Suppressor macrophage (primary cell): ENCODE data around the gene FBLN2.

Experiments used
- DNase-seq, 4 experiments: peaks; one replicate each; pipeline ENCODE4 v3.0.0-alpha.2; 2020 to 2022

FBLN2 gene

DNA sequence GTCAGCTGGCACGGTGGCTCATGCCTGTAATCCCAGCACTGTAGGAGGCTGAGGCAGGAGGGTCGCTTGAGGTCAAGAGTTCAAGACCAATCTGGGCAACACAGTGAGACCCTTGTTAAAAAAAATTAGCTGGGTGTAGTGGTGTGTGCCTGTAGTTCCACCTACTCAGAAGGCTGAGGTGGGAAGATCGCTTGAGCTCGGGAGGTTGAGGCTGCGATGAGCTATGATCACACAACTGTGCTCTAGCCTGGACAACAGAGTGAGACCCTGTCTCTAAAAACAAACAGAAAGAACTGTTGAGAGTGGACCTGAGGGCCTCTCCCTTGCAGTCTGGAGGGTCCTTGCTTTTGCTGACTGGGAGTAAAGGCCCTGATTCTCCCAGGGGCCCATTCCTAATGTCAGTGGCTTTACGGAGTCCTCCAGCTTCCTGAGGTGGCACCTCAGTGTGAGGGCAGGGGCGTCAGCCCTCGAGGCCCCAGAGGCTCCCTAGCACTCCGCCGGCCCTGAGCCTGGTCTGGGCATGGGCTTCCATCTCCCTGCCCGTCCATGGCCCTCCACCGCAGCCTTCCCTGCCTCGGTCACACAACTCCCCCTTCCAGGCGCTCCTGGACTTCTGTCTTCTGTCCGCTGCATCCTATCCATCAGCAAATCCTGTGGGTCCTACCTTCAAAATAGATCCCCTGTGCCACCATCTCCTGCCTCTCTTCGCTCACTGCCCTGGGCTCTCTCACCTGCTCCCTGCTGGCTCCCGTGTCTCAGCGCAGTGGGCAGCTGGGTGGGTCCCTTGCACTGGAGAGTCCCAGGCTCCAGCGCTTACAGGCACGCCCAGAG, 19.0 kb downstream of the FBLN2 start:
- no peak for DNase-seq

DNA sequence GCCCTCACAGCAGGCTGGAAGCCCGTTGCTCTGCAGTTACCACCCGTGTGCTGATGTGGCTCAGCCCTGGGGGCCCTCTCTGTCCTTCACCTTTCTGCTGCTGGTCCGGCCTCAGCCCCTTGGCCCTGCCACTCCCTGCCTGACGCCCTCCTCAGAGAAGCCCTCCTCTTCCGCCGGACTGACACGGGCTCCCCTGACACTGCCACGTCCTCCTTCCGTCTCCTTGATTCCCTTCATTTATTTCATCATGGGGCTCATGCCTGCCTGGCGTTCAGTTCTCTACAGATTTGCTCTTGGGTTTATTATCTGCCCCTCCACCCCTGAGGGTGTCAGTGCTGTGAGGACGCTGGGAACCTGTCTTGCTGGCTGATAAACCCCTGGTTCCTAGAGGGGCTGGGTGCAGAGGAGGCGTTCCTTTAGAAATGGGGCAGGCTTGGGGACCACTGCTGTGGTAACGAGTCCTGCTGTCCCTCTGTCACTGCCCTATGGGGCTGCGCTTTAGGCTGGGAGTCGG, 19.6 kb downstream of the FBLN2 start:
- no peak for DNase-seq

DNA sequence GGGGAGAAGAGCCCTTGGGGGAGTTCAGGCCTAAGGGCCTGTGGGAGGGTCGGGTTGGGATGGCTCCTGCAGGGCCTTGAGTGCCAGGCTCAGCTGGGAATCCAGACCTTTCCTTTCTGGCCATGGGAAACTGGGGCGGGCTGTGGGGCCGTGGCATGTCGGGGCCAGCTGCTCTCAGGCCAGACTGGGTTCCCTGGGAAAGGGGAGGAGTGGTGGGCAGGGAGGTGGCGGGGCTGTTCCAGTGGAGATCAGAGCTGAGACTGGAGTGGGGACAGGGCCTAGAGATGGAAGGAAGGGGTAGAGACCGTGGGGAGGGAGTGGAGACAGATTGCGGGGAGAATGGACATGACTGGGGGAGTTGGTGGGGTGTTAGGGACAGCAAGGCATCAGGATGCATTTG, 20.3 kb downstream of the FBLN2 start:
- DNase-seq = no peak

DNA sequence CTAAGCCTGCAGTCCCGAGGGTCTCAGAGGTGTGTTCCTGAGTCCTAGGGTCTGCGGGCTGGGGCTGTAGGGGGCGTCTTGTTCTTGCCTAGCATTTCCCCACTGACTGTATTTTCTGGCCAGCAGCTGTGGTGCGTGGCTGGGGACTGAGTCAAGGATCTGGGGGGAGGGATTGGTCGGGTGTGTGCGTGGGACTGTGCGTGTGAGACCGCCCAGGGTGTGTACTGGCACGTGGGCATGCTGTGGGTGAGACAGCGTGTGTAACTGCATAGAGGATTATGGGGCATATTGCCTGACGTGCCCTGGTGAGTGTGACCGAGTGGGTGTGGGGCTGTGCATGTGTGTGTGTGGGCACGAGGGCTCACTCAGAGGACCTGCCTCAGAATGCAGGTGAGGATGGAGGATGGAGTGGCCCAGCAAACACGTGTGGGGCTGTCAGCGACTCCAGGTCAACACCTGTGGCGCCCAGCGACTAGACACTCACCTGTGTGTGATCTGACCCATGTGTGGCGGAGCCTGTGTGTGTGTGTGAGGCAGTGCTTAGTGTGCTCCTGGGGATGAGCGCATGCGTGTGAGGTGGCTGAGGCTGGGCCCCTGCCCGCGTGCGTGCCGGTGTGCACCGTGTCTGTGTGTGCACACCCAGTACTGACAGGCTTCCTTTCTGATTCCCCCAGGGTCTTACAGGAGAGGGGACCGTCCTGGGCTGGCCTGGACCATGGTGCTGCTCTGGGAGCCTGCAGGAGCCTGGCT, 20.9 kb downstream of the FBLN2 start:
- DNase-seq = no peak

DNA sequence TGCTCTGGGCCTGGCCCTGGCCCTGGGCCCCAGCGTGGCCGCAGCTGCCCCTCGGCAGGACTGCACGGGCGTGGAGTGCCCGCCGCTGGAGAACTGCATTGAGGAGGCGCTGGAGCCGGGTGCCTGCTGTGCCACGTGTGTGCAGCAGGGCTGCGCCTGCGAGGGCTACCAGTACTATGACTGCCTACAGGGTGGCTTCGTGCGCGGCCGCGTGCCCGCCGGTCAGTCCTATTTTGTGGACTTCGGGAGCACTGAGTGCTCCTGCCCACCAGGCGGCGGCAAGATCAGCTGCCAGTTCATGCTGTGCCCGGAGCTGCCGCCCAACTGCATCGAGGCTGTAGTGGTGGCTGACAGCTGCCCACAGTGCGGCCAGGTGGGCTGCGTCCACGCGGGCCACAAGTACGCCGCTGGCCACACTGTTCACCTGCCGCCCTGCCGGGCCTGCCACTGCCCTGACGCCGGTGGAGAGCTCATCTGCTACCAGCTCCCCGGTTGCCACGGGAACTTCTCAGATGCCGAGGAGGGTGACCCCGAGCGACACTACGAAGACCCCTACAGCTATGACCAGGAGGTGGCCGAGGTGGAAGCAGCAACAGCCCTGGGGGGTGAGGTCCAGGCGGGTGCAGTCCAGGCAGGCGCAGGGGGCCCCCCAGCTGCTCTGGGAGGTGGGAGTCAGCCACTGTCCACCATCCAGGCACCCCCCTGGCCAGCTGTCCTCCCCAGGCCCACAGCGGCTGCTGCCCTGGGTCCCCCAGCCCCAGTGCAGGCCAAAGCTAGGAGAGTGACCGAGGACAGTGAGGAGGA, 21.7 kb downstream of the FBLN2 start:
- DNase-seq = no peak

DNA sequence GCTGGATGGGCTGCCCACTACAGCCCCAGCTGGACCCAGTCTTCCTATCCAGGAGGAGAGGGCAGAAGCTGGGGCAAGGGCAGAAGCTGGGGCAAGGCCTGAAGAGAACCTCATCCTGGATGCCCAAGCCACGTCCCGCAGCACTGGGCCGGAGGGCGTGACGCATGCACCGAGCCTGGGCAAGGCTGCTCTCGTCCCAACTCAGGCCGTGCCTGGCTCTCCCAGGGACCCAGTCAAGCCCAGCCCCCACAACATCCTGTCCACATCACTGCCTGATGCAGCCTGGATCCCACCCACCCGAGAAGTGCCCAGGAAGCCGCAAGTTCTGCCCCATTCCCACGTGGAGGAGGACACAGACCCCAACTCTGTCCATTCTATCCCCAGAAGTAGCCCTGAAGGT, 22.3 kb downstream of the FBLN2 start:
- DNase-seq = no peak

DNA sequence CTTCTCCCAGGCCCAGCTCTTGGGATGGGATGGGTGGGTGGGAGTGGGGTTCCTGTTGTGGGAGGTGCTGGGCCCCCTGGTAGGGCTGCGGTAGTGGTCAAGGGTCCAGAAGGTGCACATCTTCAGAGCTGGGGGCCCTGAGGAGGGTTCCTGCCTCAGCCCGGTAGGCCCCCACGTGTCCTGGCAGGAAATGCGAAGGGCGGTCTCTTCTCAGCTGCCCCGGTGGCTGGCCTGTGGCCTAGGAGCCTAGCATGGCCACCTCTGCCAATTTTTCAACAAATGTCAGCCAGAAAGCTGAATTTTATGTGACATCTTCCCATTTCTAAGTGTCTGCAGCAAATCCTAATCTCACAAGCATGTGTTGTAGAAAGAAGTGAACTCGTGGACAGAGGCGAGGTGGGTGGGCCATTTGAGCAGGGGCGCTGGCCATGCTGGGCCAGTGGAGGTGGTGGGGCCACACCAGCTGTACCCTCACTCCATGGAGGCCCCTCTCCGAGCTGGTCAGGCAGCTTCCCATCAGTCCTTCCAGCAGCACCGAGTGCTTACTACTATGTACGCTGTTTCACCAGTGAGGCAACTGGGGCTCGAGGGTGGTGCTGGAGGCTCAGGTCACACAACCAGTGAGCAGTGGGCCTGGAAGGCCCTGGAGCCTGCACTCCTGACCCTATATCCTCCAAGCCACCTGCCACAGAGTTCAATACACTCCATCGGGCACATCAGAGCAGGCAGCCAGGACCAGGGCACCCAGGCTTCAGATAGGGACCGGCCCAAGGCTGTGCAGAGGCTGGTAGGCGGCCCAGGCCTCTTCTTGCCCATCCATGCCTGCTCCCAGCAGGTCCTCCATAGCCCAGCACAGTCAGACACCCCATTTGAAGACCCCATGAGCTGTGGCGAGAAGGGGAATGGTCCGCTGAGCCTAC, 23.2 kb downstream of the FBLN2 start:
- DNase-seq = no peak

DNA sequence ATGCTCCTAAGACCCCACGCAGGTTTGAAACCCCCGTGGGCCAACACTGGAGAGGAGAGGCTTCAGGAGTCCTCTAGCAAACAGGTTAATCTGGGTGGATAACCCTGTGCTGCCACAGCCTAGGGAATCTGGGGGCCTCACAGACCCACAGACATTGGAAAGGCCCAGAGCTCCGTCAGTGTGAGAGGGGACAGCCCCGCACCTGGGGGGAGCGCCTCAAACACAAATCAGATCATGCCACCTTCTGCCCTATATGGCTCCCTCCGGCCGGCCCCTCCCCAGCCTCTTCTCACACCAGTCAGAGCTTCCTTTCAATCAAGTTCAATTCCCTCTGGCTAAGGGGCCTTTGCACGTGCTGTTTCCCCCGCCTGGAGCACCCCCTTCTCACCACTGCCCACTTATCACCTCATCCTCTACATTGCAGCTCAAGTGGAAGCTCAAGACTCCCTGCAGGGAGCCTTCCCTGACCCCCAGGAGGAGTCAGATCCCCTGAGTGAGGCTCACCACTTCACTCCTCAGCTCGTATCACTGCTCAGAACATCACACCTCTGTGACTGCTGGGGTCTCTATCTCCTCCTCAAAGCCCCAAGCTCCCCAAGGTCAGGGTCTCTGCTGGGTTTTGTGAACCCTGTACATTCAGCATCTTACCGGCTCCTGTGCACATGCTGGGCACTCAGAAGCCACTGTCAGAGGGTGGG, 24.1 kb downstream of the FBLN2 start:
- no peak for DNase-seq

DNA sequence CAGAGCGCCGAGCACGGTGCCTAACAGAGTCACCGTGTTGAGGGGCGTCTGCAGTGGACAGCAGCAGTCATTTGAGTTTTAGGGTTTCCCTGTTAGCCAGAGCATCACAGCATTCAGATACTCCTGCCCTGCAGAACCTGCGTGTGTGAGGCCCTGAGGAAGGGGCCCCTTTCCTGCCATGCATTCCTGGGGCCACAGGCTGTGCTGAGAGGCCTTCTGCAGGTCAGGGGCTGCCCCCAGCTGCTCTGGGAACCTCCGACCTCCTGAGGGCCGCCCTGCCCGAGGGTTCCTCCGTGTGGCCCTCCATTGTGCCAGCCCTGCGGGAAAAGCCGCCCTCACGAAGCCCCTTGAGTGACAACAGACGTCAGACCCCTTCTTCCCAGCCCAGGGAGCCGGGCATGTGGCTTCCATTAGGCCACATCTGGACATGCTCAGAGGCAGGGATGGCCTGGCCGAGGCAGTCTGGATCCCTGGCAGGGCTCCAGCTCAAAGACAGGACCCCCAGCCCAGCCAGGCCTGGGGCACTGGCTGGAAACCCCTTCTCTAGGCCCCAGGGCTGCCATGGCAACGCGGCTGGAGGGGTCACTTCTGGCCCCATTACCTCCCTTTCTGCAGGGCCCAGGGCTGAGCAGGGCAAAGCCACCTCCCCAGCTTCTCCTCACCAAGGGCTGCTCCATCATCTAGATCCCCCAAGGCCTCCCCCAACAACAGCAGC, 25.3 kb downstream of the FBLN2 start:
- no peak for DNase-seq

DNA sequence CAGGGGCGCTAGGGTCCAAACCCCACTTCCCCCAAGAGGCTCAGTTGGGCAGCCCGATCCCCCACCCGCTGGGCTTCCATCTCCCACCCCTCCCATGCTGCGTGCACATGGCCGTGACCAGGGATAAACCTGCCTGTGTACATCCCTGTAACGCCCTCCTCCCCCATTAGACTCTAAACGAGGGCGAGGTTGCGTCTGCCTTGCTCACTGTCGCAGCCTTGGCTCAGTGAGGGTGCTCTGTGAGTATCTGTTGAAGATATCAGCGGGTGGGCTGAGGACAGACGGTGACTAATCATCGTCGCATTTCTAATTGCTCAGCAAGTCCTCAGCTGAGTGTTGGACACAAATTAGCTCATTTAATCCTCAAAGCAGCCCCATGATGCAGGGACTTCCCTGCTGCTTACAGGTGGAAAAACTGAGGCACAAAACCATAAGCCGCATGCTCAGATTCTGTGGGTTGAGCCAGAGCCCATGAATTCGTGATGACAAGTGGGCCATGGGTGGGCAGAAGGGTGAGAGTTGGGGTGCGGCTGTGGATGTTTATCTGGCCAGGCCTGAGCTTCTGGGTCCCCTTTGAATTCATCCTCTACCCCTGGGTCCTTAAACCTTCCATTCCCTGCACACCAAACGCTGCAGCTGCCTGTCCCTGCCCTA, 26.0 kb downstream of the FBLN2 start:
- DNase-seq = no peak

DNA sequence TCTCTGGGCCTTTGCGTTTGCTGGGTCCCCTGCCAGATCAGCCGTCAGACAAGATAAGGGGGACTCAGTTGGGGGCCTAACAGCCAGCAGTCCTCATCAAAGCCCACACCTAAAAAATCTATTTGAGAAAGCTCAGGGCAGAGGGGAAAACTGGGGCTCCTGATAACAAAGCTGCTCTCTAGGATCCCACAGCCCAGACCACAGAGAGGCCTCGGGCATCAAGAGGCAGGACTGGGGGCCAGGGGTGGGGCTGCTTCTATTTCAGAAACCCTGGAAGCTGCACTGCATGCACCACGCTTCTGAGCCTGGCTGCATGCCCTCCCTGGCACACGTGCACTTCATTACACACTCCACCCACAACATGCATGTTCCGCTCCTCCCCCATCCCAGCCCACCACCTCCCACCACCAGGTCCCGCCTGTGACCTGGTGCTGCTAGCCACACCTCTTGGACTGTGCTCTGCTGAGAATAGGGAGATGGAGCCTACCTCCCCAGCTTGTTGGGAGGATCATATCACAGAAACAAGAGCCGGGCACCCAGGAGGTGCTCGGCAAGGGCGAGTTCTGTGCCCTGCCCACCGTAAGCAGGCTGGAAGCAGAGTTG, 26.6 kb downstream of the FBLN2 start:
- no peak for DNase-seq

DNA sequence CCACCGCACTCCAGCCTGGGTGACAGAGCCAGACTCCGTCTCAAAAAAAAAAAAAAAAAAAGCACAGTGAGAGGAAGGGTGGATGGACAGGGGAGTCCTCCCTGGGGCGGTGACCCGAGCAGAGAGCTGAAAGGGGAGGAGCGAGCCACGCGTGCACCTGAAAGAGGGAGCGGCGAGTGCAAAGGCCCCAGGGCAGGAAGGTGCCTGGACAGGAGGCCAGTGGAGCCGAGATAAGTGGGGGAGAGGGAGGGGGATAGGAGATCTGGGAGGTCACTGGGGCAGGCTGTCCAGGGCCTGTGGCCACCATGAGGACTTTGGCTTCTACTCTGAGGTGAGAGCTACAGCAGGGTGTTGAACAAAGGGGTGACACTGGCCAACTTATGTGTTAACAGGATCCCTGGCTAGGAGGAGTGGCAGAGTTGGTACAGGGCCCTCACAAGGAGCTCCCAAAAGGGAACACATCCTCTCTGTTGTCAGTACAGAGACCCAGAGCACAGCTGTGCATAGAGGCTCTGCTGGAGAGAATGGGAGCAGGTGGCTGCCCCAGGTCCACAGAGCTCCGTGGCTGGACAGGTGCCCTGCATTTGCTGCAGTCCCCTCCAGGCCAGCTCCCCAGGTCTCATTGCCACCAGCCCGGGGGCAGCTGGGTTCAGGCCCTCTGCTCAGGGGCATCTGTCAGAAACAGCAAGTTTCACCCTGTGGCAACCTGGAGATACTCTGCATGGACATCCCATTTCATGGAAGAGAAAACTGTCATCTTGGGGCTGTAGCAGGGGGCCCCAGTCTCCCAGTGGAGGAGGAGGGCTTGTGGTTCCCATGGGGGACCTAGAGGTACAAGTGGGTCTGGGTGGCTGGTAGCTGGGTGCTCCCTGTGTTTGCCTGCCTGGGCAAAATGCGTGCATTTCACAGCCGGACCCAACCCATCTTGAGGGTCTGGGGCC, 28.5 kb downstream of the FBLN2 start:
- no peak for DNase-seq

DNA sequence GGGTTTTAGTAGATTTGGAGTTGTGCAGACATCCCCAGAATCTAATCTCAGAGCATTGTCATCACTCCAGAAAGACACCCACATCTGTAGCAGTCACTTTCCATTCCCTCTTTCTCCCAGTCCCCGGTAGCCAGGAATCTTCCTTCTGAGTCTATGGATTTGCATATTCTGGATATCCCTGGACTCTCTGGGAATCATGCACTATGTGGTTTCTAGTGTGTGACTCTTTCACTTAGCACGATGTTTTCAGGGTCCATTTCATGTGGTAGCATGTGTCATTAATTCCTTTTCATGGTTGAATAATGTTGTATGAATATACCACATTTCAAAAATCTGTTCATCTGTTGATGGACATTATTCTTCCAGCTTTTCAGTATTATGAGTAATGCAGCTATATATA, 29.3 kb downstream of the FBLN2 start:
- DNase-seq = no peak

DNA sequence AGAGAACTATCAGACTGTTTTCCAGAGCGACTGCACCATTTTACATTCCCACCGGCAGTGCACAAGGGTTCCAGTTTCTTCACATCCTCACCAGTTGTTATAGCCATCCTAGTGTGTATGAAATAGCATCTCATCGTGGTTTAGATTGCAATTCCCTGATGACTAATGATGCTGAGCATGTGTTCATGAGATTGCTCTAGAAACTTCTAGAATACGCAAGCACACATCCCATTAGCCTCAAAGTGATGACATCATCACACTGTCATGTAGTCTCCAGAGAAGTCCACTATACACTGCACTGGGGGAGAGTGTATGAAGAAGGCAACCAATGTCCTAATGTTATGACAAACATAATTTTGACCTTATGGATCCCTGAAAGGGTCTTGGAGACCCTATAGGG, 30.1 kb downstream of the FBLN2 start:
- DNase-seq = peak; percentile 40 to 82 (median 58)

DNA sequence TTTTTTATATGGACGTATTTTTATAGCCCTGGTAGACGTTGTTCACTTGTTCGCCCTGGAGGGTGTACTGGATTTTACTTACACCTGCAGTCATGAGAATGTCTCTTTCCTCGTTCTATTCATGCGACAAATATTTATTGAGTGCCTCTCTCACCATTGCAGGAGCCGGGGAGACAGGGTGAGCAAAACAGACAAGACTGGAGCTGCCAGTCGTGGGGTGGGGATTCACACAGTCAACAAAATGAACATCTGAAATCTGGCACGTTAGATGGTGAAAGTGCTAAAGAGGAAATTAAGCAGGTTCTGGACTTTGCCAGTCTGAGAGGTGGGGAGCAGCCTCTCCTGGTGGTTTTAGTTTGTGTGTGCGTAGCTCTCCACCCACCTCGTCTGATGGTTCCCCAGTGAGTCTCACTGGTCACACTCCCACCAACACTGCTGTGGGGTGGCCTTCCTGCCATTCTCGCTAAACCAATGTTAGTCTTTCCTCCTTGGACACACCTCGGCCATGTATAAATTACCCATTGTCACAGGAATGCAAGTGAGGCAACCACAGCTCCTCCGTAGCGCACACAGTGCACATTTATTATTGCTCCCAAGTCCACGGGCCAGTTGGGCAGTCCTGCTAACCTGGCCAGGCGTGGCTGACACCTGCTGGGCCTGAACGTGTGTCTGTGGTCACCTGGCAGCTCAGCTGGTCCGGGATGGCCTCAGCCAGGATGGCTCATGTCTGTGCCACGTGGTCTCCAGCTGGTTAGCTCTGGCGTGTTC, 31.5 kb downstream of the FBLN2 start:
- DNase-seq = no peak

DNA sequence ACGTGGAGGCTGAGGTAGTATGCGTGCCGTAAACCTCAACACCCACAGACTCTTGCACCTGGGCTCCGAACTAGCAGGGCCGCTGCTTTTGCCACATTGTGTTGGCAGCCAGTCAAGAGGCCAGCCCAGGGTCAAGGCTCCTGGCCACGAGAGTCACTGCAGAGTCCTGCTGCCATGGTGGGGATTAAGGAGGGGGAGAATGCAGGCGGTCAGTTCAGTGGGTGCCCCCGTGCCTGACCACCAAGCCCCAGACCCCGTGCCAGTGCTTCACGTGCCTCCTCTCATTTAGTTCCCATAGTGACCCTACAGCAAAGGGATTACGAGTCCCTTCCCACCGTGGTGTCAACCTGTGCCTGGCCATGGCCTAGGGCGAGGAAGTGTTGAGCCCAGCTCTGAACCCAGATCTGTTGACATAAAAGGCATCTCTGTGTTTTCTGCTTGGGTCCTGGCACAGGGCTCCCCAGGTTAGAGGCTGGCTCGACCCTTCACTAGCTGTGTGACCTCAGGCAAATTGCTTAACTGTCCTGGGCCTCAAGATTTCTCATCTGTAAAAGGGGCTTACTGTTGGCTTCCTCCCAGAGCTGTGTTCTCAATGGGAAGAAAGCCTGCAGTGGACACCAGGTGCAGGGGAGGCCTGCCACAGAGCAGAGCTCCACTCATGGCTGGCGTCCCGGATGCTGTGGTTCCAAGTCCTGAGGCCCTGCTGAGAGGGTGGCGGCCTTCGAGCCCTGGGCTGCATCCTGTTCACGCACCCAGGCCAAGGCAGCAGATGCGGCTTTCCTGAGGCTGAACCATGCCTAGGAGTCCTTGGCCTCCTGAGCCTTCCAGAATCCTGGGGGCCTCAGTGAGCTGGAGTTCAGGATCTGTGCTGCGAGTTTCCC, 32.8 kb downstream of the FBLN2 start:
- no peak for DNase-seq
